Mucosa of descending colon (tissue), 3 donors: Measurements from ENCODE around the gene CNTN4. TPM values are rescaled to one million over a fixed set of nuclear protein-coding genes. Genes with fewer than 3 reads are reported as not detected.

ENCODE experiments used
- ATAC-seq: fragments of 200-7000 bp; cut with Tn5 transposase; one replicate; pipeline ENCODE4 v1.9.1; 2020; ENCODE audit warnings: mild to moderate bottlenecking, moderate library complexity
- DNase-seq, 3 donors: peaks; one replicate each; pipeline ENCODE4 v3.0.0-alpha.2; 2020
- H3K36me3 ChIP-seq: fragments of 200-600 bp; one replicate; pipeline ENCODE4 v1.8.0; 2021; ENCODE audit warnings: low read depth, mild to moderate bottlenecking
- H3K4me1 ChIP-seq: fragments of 200-600 bp; one replicate; pipeline ENCODE4 v1.8.0; 2021; ENCODE audit warnings: low read depth, mild to moderate bottlenecking
- H3K4me3 ChIP-seq: fragments of 200-600 bp; one replicate; pipeline ENCODE4 v1.8.0; 2021; ENCODE audit warnings: mild to moderate bottlenecking
- H3K9me3 ChIP-seq: fragments of 200-600 bp; one replicate; pipeline ENCODE4 v1.8.0; 2021; ENCODE audit warnings: mild to moderate bottlenecking
- CTCF ChIP-seq: fragments of 200-600 bp; IDR thresholded peaks from one replicate; pipeline ENCODE4 v1.8.0; 2022; ENCODE audit warnings: antibody characterized with exemption, mild to moderate bottlenecking
- intact Hi-C, 2 donors: fragments of 100-400 bp; cut with DNase I in 1 of 2; cut with micrococcal nuclease in 1 of 2; formaldehyde crosslinking; loops; one replicate each; pipeline versions ENCODE4 v1.11.0 to v1.11.1; 2022; cut with DNase I, micrococcal nuclease
- total RNA-seq, 3 donors: library from RNA; stranded (reverse); fragmentation: NEBNext Ultra II Directional in 2 of 3; extraction: Animal tissue kit (Norgen Biotek cat#: 25700) in 2 of 3; gene quantifications; one replicate each; pipeline versions ENCODE4 v1.2.1 to v1.2.4, GENCODE V29; 2021 to 2023
- donor health status: DM: no; HTN: no; CAD: no; lungs with moderate emphysema.
- donor health status: DM: no; HTN: no; CAD: no.
- donor health status: DM: no; HTN: yes; CAD: no.

CNTN4 gene
- total RNA-seq, 3 donors from 2014 or later = 7.8 to 41.1 (median 13.4) TPM

GRCh38 chr3:2465842-2466241, 367.2 kb downstream of the CNTN4 start:
- Histone ChIP-seq H3K9me3 (no peaks in the 10 kb centered on the region), H3K4me1 (no peaks in the 10 kb centered on the region), H3K36me3 (no peaks in the 10 kb centered on the region), H3K4me3 (no peak overlapping the region)
- intact Hi-C loops = no loop called here
- DNase-seq (no peak), ATAC-seq (no peak)
- TF ChIP-seq CTCF = no peak

- no peak for TF ChIP-seq CTCF
- ATAC-seq (no peak), DNase-seq (no peak)
- Histone ChIP-seq H3K4me3 (no peak overlapping the region), H3K36me3 (no peaks in the 10 kb centered on the region), H3K9me3 (no peaks in the 10 kb centered on the region), H3K4me1 (no peaks in the 10 kb centered on the region)
- intact Hi-C loops = no loop called here
Measured at GRCh38 chr3:2468816-2469215, 370.1 kb downstream of the CNTN4 start.

- DNase-seq (no peak), ATAC-seq (no peak)
- Histone ChIP-seq H3K36me3 (no peaks in the 10 kb centered on the region), H3K4me1 (no peaks in the 10 kb centered on the region), H3K9me3 (no peaks in the 10 kb centered on the region), H3K4me3 (no peak overlapping the region)
- TF ChIP-seq CTCF = no peak
- intact Hi-C loops = no loop called here
Measured at GRCh38 chr3:2476996-2477395, 378.3 kb downstream of the CNTN4 start.

- no peak overlapping the region for H3K4me3 ChIP-seq
- H3K4me1 ChIP-seq = no peaks in the 10 kb centered on the region
- no peaks in the 10 kb centered on the region for H3K9me3 ChIP-seq
- no peaks in the 10 kb centered on the region for H3K36me3 ChIP-seq
- TF ChIP-seq CTCF = no peak
- DNase-seq (no peak), ATAC-seq (no peak)
- intact Hi-C loops = no loop called here
Measured at GRCh38 chr3:2477620-2478019, 379.0 kb downstream of the CNTN4 start.

GRCh38 chr3:2484162-2485026, 385.7 kb downstream of the CNTN4 start:
- Histone ChIP-seq H3K4me1 (no peaks in the 10 kb centered on the region), H3K9me3 (no peaks in the 10 kb centered on the region), H3K36me3 (no peaks in the 10 kb centered on the region), H3K4me3 (no peak overlapping the region)
- no peak for ATAC-seq
- intact Hi-C loops = no loop called here
- no peak for DNase-seq
- TF ChIP-seq CTCF = no peak
